Neural cell (in vitro differentiated cells): ENCODE measurements around the gene BHLHA15. TPM values are rescaled to one million over a fixed set of nuclear protein-coding genes. Genes with fewer than 3 reads are reported as not detected.

ENCODE experiments used
- H2AFZ ChIP-seq: fragments of 200-600, 300-800 bp; sonication (generic), shearing (Covaris generic); 2 replicates; pipeline ENCODE4 v1.6.0; 2014; ENCODE audit warnings: low read depth, mild to moderate bottlenecking, antibody characterized with exemption, low read length, moderate library complexity
- H3F3A ChIP-seq: fragments of 200-600 bp; shearing (Covaris generic); 2 replicates; pipeline ENCODE4 v1.6.1; 2016; ENCODE audit warnings: mild to moderate bottlenecking, moderate library complexity, mixed read lengths, antibody characterized with exemption, low read length; ENCODE audit not compliant: insufficient read depth, poor library complexity, severe bottlenecking
- H3K27ac ChIP-seq: fragments of 200-600, 300-800 bp; sonication (generic), shearing (Covaris generic); 2 replicates; pipeline ENCODE4 v1.5.1; 2014; ENCODE audit warnings: mild to moderate bottlenecking, low read length, moderate library complexity
- H3K27me3 ChIP-seq: fragments of 300-800, 200-600 bp; sonication (generic), shearing (Covaris generic); 2 replicates; pipeline ENCODE4 v1.6.0; 2014; ENCODE audit warnings: mild to moderate bottlenecking, low read depth, low read length, moderate library complexity; ENCODE audit not compliant: insufficient read depth
- H3K36me3 ChIP-seq: fragments of 300-800, 200-600 bp; sonication (generic), shearing (Covaris generic); 2 replicates; pipeline ENCODE4 v1.5.1; 2014; ENCODE audit warnings: mild to moderate bottlenecking, antibody characterized with exemption, low read length, moderate library complexity; ENCODE audit not compliant: insufficient read depth
- H3K4me2 ChIP-seq: fragments of 300-800, 200-600 bp; sonication (generic), shearing (Covaris generic); 2 replicates; pipeline ENCODE4 v1.6.0; 2014; ENCODE audit warnings: mild to moderate bottlenecking, low read length
- H3K4me3 ChIP-seq: fragments of 300-800, 200-600 bp; sonication (generic), shearing (Covaris generic); 2 replicates; pipeline ENCODE4 v1.5.1; 2014; ENCODE audit warnings: mild to moderate bottlenecking, low read length, moderate library complexity
- H3K79me2 ChIP-seq: fragments of 200-600 bp; shearing (Covaris generic); replicated peaks from 2 replicates; pipeline ENCODE4 v1.6.0; 2014; ENCODE audit warnings: mild to moderate bottlenecking, low read length, moderate library complexity; ENCODE audit not compliant: insufficient read depth
- H3K9ac ChIP-seq: fragments of 300-800, 200-600 bp; sonication (generic), shearing (Covaris generic); 2 replicates; pipeline ENCODE4 v1.6.1; 2016; ENCODE audit warnings: mild to moderate bottlenecking, low read length, mixed read lengths
- H3K9me2 ChIP-seq: fragments of 200-600 bp; shearing (Covaris generic); 2 replicates; pipeline ENCODE4 v1.6.1; 2016; ENCODE audit warnings: mild to moderate bottlenecking, low read length, mixed read lengths; ENCODE audit not compliant: insufficient read depth
- H3K9me3 ChIP-seq: fragments of 200-600, 300-800 bp; sonication (generic), shearing (Covaris generic); 2 replicates; pipeline ENCODE4 v1.6.1; 2016; ENCODE audit warnings: mild to moderate bottlenecking, mixed run types, low read length, moderate library complexity, mixed read lengths
- H4K20me1 ChIP-seq: fragments of 200-600 bp; shearing (Covaris generic); 2 replicates; pipeline ENCODE4 v1.6.1; 2016; ENCODE audit warnings: mild to moderate bottlenecking, mixed run types; ENCODE audit not compliant: insufficient read depth
- CTCF ChIP-seq: fragments of 450-650 bp; IDR thresholded peaks from 2 replicates; pipeline ENCODE4 v1.5.1; 2014; ENCODE audit warnings: antibody characterized with exemption, mild to moderate bottlenecking, moderate library complexity; ENCODE audit not compliant: poor library complexity, severe bottlenecking
- EP300 ChIP-seq: fragments of 450-650 bp; conservative IDR thresholded peaks from 2 replicates; pipeline ENCODE4 v1.6.1; 2014; ENCODE audit warnings: antibody characterized with exemption, mild to moderate bottlenecking, moderate library complexity; ENCODE audit not compliant: poor library complexity, severe bottlenecking
- EZH2 ChIP-seq: fragments of 200-600, 300-800 bp; shearing (Covaris generic), sonication (generic); IDR thresholded peaks from 2 replicates; pipeline ENCODE4 v1.6.1; 2014; ENCODE audit warnings: antibody characterized with exemption, low read length, borderline replicate concordance, mild to moderate bottlenecking; ENCODE audit not compliant: insufficient read depth, poor library complexity, severe bottlenecking
- MXI1 ChIP-seq: fragments of 450-650 bp; conservative IDR thresholded peaks from 2 replicates; pipeline ENCODE4 v1.6.1; 2014; ENCODE audit warnings: antibody characterized with exemption, mild to moderate bottlenecking; ENCODE audit not compliant: poor library complexity, severe bottlenecking
- POLR2AphosphoS5 ChIP-seq: IDR thresholded peaks from 2 replicates; pipeline ENCODE4 v1.6.1; 2012
- RAD21 ChIP-seq: fragments of 450-650 bp; conservative IDR thresholded peaks from 2 replicates; pipeline ENCODE4 v1.6.1; 2014; ENCODE audit warnings: antibody characterized with exemption, mild to moderate bottlenecking, moderate library complexity
- REST ChIP-seq: IDR thresholded peaks from 2 replicates; pipeline ENCODE4 v1.6.1; 2012; ENCODE audit warnings: borderline replicate concordance
- SMC3 ChIP-seq: fragments of 450-650 bp; conservative IDR thresholded peaks from 2 replicates; pipeline ENCODE4 v1.6.1; 2014; ENCODE audit warnings: antibody characterized with exemption, mild to moderate bottlenecking, moderate library complexity; ENCODE audit not compliant: poor library complexity
- TAF1 ChIP-seq: IDR thresholded peaks from 2 replicates; pipeline ENCODE4 v1.6.1; 2012; ENCODE audit warnings: low read depth
- polyA plus RNA-seq: library from polyadenylated mRNA; depleted of rRNA; stranded (reverse); fragments of >200 nt; gene quantifications from 2 replicates; pipeline ENCODE4 v1.2.3, GENCODE V29; 2014

The BHLHA15 gene
- polyA plus RNA-seq, 1 donor from 2014 or later: not detected

GRCh38 chr7:98206451-98207330, 4.5 kb upstream of the BHLHA15 start:
- no peak overlapping the region for H3K9ac ChIP-seq
- no peaks in the 10 kb centered on the region for H3F3A ChIP-seq
- H4K20me1 ChIP-seq: no peaks in the 10 kb centered on the region
- no peak overlapping the region for H3K4me2 ChIP-seq
- H3K36me3 ChIP-seq: no peaks in the 10 kb centered on the region
- H3K27me3 ChIP-seq: peaks cover 3% of the 10 kb centered on the region
- no peak for TF ChIP-seq POLR2AphosphoS5
- TF ChIP-seq EZH2: no peak
- no peak for TF ChIP-seq SMC3
- no peak for TF ChIP-seq REST
- TF ChIP-seq MXI1: no peak
- TF ChIP-seq RAD21: no peak
- TF ChIP-seq TAF1: no peak
- no peak for TF ChIP-seq EP300
- TF ChIP-seq CTCF: no peak
- H3K4me3 ChIP-seq: no peak overlapping the region
- H3K27ac ChIP-seq: no peak overlapping the region
- H2AFZ ChIP-seq: no peak overlapping the region
- H3K9me2 ChIP-seq: no peaks in the 10 kb centered on the region
- no peaks in the 10 kb centered on the region for H3K9me3 ChIP-seq
- no peaks in the 10 kb centered on the region for H3K79me2 ChIP-seq

- no peak for TF ChIP-seq EZH2
- no peak for TF ChIP-seq EP300
- no peak for TF ChIP-seq SMC3
- no peak for TF ChIP-seq TAF1
- TF ChIP-seq CTCF: no peak
- no peak for TF ChIP-seq MXI1
- no peak for TF ChIP-seq POLR2AphosphoS5
- TF ChIP-seq RAD21: no peak
- TF ChIP-seq REST: no peak
- no peak overlapping the region for H3K27ac ChIP-seq
- no peaks in the 10 kb centered on the region for H3K9me3 ChIP-seq
- H3K9ac ChIP-seq: no peak overlapping the region
- no peak overlapping the region for H3K4me3 ChIP-seq
- no peak overlapping the region for H3K4me2 ChIP-seq
- no peaks in the 10 kb centered on the region for H3K9me2 ChIP-seq
- peaks cover 3% of the 10 kb centered on the region for H3K27me3 ChIP-seq
- H3F3A ChIP-seq: no peaks in the 10 kb centered on the region
- H2AFZ ChIP-seq: no peak overlapping the region
- H3K36me3 ChIP-seq: no peaks in the 10 kb centered on the region
- H3K79me2 ChIP-seq: no peaks in the 10 kb centered on the region
- H4K20me1 ChIP-seq: no peaks in the 10 kb centered on the region
Measured at GRCh38 chr7:98209166-98209920, 1.9 kb upstream of the BHLHA15 start.
